Neural crest cell (in vitro differentiated cells): ENCODE measurements around the gene ATP12A. TPM values are rescaled to one million over a fixed set of nuclear protein-coding genes. Genes with fewer than 3 reads are reported as not detected.

Experiments
- DNase-seq: peaks from one replicate; pipeline ENCODE4 v3.0.0; 2021; ENCODE audit warnings: low read depth, mixed read lengths, low spot score
- H3K27ac Mint-ChIP-seq: one replicate; pipeline ENCODE4 v1.8.0; 2021; ENCODE audit warnings: mild to moderate bottlenecking, mixed read lengths; ENCODE audit not compliant: unreplicated experiment
- H3K27me3 Mint-ChIP-seq: 2 replicates; pipeline ENCODE4 v1.8.0; 2021; ENCODE audit warnings: low read depth, mild to moderate bottlenecking, mixed read lengths
- H3K36me3 Mint-ChIP-seq: 2 replicates; pipeline ENCODE4 v1.8.0; 2021; ENCODE audit warnings: low read depth, mild to moderate bottlenecking, mixed read lengths
- H3K4me1 Mint-ChIP-seq: 2 replicates; pipeline ENCODE4 v1.8.0; 2021; ENCODE audit warnings: mixed read lengths
- H3K4me3 Mint-ChIP-seq: one replicate; pipeline ENCODE4 v1.8.0; 2021; ENCODE audit warnings: mild to moderate bottlenecking, mixed read lengths
- H3K9me3 Mint-ChIP-seq: 2 replicates; pipeline ENCODE4 v1.8.0; 2021; ENCODE audit warnings: mixed read lengths
- CTCF ChIP-seq: fragments of 200-600 bp; sonication (generic); conservative IDR thresholded peaks from 2 replicates; pipeline ENCODE4 v1.5.0; 2021; ENCODE audit warnings: antibody characterized with exemption, mild to moderate bottlenecking
- total RNA-seq: library from RNA; stranded (reverse); gene quantifications from 2 replicates; pipeline ENCODE4 v1.2.1, GENCODE V29; 2021

Gene ATP12A
- total RNA-seq, 1 donor from 2014 or later: 0.12 TPM

DNA sequence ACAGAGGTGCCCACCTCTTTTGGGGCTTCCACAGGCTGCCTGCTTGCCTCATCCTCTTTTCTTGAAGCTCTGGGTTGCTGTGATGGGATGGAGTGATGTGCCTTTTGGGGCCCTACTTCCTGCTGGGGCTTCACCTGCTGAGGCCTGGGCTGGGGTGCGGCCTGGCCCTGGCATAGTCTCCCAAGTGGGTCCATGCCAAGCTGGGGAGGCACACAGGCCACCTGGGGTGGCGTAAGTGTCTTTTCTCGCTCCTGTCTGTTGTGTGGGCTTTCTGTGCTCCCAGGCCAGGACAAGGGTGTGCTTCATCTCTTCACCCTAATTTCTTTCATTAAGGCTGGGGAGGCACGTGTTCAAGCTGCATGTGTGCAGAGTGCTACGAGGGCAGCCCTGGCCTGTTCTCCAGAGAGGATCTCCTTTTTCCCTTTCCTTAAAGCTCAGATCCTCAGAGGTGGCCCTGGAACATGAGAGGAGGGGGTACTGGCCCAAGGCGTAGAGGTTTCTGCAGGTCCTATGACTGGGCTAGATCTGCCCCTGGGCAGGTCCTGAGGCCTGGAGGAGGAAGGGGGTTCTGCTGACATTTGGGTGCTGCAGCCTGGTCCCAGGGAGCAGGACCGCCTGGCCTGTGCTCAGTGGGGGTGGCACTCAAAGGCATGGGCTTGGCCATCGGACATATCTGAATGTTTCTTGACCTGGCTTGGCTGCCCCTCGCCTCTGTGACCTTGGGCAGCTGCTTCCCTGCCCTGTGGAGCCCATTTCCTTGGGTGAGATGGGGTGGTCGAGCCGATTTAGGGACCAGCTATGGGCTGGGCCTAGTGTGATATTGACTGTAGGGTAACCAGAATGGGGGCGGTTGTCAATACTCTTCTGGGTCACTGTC lies 60.0 kb downstream of the ATP12A start:
- Mint-ChIP-seq H3K27ac (no peak overlapping the region), H3K4me1 (no peaks in the 10 kb centered on the region), H3K36me3 (no peaks in the 10 kb centered on the region), H3K9me3 (no peaks in the 10 kb centered on the region), H3K4me3 (no peak overlapping the region), H3K27me3 (peaks cover 25% of the 10 kb centered on the region)
- no peak for TF ChIP-seq CTCF
- no peak for DNase-seq

GRCh38 chr13:24741016-24741662 lies 60.9 kb downstream of the ATP12A start:
- TF ChIP-seq CTCF: peak; percentile 20
- no peaks in the 10 kb centered on the region for H3K4me1 Mint-ChIP-seq
- no peak overlapping the region for H3K4me3 Mint-ChIP-seq
- no peaks in the 10 kb centered on the region for H3K9me3 Mint-ChIP-seq
- peaks cover 30% of the 10 kb centered on the region for H3K27me3 Mint-ChIP-seq
- H3K27ac Mint-ChIP-seq: no peak overlapping the region
- no peaks in the 10 kb centered on the region for H3K36me3 Mint-ChIP-seq
- DNase-seq: no peak

DNA sequence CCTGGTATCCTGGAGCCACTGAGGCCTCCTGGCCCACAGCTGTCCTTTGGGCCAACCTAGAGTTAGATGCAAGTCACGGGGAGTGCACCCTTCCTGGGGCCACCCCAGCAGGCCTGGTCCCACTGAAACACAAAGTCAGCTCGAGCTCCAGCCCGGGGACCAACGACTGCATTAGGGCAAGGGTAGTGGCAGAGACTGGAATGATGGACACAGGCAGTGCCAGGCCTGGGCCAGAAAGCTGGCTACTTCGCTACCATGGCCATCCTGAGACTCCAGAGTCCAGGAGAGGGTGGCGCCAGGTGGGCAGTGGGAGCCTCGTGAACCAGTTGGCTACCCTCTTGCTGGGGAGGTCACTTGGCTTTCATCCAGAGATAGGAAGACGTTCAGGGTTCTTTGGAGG lies 61.6 kb downstream of the ATP12A start:
- DNase-seq: no peak
- no peak for TF ChIP-seq CTCF

DNA sequence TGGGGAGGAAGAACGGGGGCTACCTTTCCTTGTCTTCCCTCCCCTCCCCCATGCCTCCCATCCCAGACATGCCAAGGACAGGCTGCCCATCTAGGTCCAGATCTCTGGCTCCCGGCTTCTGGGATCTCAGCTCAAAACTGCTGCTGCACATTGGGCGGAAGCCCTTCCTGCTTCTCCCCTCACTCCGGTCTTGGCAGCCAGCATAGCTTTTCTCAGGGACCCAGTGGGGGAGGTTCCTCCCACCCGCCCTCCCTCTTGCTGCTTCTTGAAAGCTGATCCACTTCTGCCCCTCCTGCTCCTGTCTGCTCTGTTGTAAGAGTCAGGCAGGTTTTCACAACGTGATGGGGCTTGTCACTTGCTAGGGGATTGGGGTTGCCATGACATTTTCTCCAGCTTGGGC lies 62.1 kb downstream of the ATP12A start:
- DNase-seq: no peak

More for the DNA sequence above, 61.6 kb downstream of the ATP12A start:
- Mint-ChIP-seq H3K36me3 (no peaks in the 10 kb centered on the region), H3K27me3 (peaks cover 36% of the 10 kb centered on the region), H3K27ac (no peak overlapping the region), H3K9me3 (no peaks in the 10 kb centered on the region), H3K4me3 (no peak overlapping the region), H3K4me1 (no peaks in the 10 kb centered on the region)

DNA sequence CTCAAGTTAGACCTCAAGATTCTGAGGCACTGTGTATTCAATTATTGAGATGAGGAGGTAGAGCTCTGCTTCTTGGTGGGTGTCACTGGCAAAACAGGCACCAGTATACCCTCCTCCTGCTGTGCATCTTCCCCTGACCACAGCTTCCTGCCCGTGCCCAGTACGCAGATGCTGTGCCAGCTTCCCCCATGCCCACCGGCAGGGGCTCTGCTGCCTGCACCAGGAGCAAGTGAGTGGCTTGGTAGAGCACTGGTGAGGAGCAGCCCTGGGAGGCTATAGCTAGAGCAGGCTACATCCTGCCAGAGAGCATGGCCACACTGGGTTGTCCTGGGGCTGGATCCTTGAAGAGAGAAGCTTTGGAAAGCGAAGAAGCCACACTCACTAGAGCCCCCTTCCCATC lies 62.8 kb downstream of the ATP12A start:
- Mint-ChIP-seq H3K9me3 (no peaks in the 10 kb centered on the region), H3K4me3 (no peak overlapping the region), H3K4me1 (peaks cover 7% of the 10 kb centered on the region), H3K27me3 (peaks cover 48% of the 10 kb centered on the region), H3K36me3 (no peaks in the 10 kb centered on the region), H3K27ac (no peak overlapping the region)
- no peak for TF ChIP-seq CTCF
- no peak for DNase-seq

More for the DNA sequence above, 62.1 kb downstream of the ATP12A start:
- Mint-ChIP-seq H3K4me1 (peaks cover 4% of the 10 kb centered on the region), H3K36me3 (no peaks in the 10 kb centered on the region), H3K4me3 (no peak overlapping the region), H3K9me3 (no peaks in the 10 kb centered on the region), H3K27ac (no peak overlapping the region), H3K27me3 (peaks cover 41% of the 10 kb centered on the region)
- no peak for TF ChIP-seq CTCF
